GM19438 (cell line): ENCODE results near the gene NT5C2.
A peak's percentile ranks its signal among the peaks of the same experiment; 100 is the strongest.
"Not testable (repeated sequence)": the region's sequence is repeated elsewhere in the genome, so short reads cannot be mapped to it uniquely, and the experiment has no call there.

Source experiments
- ATAC-seq: cut with Tn5 transposase; IDR thresholded peaks from one replicate; pipeline ENCODE4 v1.9.1; 2021; ENCODE audit warnings: low read depth; ENCODE audit not compliant: unreplicated experiment

Gene NT5C2

DNA sequence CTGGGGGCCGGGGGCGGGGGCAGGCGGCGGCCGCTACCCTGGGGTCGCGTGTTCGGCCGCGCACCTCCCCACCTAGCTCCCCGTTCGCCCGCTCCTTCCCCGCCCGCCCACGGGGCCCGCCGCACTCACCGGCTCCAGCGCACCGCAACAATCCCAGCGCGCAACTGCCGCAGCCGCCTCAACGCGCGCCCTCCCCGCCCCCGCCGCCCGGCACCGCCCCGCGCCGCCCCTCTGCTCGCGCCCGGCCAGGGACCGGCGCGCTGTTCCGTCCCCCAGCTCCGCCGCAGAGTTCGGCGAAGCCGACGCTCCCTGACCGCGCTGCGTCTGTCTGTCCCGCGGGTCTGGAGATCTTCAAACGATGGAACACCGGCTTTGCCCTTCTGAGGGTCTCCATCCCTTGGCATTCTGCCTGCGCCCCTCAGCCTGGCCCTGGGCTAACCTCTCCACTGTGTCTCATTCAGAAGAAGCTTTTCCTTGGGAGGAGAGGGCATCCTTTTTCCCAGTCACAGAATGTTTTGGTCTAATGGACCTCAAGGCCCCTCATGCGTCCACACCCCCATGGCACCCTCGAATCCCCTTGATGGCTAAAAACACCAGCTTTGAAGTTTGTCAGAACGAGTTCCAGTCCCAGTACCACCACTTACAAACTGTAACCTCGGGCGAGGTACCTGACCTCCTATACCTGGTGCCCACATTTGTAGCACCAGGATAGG lies at the start of gene NT5C2:
TSS of gene NT5C2 (minus strand) at position 166 of the 713 bp plus-strand sequence. CDS start 18,314 bp downstream, outside the sequence.
- ATAC-seq = peak; percentile 54

DNA sequence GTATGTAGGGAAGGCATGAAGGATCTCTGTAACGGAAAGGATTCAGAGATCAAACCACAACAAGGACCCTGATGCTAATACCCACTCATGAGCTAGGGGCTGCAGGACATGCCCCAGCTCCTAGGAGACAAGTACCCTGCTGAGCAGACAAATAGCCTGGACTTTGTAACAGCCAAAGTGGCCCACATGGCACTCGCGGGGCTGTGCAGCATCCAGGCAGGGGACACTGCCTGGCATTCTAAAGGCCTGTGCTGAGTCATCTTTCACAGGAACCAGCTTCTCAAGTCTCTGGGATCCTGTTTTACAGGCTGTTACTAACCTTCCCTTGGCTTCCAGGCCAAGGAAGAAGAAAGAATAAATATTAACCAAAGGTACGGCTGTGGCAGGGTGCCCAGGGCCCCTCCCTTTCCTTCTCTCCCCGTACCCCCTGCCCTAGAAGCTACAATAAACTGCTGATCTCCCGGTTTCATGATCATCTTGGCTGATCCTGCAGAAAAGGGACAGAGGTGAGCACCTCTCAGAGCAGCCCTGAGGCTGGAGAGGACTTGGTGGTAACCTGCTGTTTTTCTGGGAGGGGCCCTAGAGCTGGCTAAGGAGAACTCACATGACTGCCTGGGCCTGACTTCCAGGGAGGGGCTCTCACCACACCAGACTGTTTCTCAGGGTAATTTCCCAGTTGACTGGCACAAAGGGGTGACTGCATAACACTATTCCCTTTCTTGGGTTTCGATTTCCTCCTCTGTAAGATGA lies 48.4 kb upstream of the NT5C2 start:
- ATAC-seq = no peak

DNA sequence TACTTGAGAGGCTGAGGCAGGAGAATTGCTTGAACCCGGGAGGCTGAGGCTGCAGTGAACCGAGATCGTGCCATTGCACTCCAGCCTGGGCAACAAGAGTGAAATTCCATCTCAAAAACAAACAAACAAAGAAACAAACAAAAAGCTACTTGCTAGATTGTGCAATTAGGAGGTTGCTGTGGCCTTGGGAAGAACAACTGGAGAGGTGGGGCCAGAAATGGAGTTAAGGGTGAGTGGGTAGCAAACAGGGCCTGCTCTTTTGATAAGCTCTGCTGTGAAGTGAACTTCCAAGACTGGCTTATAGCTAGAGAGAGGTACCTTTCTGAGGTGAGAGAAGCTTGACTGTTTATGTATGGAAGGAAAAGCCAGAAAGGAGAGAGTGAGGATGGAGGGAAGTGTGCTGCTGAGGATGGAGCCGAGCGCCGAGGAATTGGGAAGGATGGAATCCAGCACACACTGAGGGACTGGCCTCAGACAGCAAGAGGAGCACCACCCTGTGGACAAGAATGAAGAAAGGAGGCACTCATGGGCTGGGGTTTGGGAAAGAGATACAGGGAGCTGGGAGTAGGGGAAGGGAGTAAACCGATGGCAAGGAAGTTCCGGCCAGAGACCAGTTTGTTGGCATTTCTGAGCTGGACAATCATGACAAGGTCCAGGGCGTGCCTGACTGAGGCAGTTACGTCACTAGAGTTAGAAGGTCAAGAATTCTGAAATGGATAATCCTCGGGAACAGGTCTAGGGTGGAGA lies 45.6 kb upstream of the NT5C2 start:
- ATAC-seq = no peak

DNA sequence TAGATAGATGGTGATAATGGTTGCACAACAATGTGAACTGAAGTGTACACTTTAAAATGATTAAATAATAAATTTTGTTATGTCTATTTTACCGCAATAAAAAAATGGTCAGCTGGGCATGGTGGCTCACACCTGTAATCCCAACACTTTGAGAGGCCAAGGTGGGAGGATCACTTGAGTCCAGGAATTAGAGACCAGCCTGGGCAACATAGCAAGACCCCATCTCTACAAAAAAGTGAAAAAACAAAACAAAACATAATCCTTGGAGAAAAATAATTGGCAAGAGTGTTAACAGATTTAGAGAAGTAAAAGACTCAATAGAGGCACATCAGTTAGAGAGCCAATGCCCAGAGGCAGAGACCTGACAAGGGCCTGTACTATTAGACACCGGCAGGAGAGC lies 42.7 kb upstream of the NT5C2 start:
- no peak for ATAC-seq

DNA sequence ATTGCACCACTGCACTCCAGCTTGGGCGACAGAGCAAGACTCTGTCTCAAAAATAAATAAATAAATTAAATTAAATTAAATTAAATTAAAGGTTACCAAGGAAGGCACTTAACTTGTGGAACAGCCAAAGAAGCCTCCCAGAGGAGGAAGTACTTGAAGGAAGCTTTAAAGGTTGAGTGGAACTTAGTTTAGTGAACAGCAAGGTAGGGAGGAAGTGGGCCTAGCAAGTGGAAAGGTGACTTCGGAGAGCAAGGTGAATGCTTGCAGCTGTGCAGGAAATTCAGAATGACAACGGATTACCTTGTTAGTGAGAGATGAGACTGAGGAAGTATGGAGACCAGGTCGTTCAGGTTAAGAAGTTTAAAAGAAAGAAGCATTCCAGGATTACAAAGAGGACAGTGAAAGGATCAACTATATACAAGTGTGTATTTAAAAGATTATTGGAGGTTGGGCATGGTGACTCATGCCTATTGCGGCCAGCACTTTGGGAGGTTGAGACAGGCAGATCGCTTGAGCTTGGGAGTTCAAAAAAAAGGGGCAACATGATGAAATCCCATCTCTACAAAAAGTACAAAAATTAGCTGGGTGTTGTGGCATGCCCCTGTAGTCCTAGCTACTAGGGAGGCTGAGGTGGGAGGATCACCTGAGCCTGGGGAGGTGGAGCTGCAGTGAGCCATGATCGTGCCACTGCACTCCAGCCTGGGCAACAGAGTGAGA lies 39.9 kb upstream of the NT5C2 start:
- ATAC-seq = no peak

DNA sequence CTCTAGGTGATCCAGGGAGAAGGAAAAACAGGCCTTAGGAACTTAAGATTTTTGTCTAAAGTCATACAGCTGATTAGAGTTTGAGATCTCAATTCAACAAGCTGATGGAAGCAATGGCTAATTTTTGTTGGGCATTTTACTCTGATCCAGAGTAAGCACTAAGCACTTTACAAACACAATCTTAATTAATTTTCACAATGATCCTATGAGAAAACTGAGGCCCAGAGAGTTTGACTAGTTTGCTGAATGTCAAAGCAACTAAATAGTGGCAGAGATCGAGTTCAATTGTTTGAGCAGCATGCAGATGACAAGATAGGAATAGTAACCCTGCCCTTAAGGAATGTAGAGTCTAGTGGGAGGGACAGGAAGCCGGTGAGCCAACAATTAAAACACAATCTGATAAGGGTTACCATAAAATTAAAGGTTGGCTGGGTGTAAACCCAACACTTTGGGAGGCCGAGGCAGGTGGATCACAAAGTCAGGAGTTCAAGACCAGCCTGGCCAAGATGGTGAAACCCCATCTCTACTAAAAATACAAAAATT lies 39.1 kb upstream of the NT5C2 start:
- ATAC-seq = no peak

DNA sequence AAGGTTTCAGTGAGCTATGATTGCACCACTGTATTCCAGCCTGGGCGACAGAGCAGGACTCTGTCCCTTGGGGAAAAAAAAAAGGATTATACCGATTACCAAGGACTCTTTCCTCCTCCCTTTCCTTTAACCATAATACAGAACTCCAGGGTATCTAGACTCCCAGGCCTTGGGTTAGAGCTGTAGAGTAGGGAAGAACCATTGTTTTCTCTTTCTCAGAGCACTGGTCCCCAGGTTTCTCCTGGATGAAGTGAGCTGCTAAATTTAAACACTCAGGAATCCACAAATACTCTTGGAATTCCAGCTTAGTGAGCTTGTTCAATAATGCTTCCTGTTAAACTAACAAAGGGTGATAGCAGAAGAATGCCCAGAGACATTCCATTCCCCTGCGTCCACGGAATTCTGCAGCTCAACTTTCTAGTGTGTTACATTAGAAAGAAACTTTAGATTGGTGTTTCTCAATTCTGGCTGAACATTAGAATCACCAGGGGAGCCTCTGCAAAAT lies 38.0 kb upstream of the NT5C2 start:
- no peak for ATAC-seq

DNA sequence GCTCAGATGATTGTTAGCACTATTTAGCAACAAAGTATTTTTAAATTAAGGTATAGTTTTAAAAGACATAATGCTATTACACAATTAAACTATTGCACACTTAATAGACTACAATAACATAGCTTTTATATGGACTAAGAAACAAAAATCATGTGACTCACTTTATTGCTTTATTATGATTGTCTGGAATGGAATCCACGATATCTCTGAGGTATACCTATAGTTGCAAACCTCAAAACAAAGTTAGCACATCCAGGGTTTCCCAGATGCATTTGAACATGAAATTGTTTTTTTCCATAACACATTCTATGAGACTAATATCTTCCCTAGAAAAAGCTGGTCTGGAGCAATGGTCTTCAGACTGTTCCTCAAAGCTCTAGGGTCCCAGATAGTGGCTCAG lies 34.3 kb upstream of the NT5C2 start:
- ATAC-seq = no peak

DNA sequence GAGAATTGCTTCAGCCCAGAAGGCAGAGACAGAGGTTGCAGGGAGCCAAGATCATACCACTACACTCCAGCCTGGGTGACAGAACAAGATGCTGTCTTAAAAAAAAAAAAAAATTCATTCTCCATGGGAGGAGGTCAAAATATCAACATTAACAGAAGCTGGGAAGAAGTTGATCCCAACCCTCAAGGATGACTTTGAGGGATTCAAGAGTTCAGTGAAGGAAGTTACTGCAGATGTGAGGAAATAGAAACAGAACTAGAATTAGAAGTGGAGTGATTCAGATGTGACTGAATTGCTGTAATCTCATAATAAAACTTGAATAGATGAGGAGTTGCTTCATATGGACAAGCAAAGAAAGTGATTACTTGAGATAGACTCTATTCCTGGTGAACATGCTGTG lies 32.9 kb upstream of the NT5C2 start:
- no peak for ATAC-seq

DNA sequence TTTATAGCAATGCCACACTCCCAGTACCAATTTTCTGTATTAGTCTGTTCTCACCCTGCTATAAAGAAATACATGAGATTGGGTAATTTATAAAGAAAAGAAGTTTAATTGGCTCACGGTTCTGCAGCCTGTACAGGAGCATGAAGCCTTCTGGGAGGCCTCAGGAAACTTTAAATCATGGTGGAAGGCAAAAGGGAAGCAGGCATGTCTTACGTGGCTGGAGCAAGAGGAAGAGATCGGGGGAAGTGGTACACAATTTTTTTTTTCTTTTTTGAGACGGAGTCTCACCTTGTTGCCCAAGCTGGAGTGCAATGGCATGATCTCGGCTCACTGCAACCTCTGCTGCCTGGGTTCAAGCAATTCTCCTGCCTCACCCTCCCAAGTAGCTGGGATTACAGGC lies 31.6 kb upstream of the NT5C2 start:
- ATAC-seq = not testable (repeated sequence)

DNA sequence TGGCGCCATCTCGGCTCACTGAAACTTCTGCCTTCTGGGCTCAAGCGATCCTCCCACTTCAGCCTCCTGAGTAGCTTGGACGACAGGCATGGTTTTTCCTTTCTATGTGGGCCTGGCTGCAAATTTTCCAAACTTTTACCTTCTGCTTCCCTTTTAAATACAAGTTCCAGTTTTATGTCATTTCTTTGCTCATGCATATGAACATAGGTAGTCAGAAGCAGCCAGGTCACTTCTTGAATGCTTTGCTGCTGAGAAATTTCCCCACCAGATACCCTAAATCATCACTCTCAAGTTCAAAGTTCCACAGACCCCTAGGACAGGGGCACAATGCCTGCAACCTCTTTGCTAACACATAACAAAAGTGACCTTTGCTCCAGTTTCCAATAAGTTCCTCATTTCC lies 31.1 kb upstream of the NT5C2 start:
- ATAC-seq = no peak

DNA sequence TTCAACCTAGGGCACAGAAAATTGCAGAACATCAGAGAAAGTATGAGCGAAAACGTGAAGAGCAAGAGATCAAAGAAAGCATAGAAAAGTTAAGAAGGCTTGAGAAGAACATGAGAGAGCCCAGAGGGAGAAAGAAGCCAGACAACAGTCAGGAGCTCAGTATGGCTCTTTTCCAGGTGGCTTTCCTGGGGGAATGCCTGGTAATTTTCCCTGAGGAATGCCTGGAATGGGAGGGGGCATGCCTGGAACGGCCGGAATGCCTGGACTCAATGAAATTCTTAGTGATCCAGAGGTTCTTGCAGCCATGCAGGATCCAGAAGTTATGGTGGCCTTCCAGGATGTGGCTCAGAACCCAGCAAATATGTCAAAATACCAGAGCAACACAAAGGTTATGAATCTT lies 23.3 kb upstream of the NT5C2 start:
- ATAC-seq = not testable (repeated sequence)

DNA sequence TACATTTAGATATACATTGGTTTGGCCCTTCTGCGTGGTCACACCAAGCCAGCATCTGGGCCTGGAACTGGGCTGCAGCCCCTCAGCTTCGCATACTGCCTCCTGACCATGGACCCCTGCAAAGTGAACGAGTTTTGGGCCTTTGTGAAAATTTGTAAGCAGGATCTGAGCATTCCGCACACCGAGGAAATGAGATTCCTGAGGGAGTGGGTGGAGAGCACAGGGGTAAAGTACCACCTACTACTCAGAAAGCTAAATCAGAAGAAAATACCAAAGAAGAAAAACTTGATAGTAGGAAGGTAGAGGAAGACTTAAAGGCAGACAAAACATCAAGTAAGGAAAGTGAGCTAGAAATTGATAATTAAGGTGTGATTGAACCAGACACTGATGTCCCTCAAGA lies 22.5 kb upstream of the NT5C2 start:
- ATAC-seq = no peak

DNA sequence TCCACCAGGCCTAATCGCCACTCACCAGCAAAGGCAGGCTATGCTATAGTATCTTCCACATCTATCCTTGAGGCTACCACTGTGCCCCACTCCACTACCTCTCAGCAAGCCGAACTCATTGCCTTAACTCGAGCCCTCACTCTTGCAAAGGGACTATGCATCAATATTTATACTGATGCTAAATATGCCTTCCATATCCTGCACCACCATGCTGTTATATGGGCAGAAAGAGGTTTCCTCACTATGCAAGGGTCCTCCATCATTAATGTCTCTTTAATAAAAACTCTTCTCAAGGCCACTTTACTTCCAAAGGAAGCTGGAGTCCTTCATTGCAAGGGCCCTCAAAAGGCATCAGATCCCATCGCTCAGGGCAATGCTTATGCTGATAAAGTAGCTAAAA lies 17.2 kb upstream of the NT5C2 start:
- ATAC-seq = not testable (repeated sequence)

DNA sequence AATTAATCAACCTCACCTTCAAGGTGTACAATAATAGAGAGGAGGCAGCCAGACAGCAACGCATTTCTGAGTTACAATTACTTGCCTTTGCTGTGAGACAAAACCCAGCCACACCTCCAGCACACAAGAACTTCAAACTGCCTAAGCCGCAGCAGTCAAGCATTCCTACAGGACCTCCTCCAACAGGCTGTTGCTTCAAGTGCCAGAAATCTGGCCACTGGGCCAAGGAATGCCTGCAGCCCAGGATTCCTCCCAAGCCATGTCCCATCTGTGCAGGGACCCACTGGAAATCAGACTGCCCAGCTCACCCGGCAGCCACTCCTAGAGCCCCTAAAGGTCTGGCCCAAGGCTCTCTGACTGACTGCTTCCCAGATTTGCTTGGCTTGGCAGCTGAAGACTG lies 14.6 kb upstream of the NT5C2 start:
- not testable (repeated sequence) for ATAC-seq

DNA sequence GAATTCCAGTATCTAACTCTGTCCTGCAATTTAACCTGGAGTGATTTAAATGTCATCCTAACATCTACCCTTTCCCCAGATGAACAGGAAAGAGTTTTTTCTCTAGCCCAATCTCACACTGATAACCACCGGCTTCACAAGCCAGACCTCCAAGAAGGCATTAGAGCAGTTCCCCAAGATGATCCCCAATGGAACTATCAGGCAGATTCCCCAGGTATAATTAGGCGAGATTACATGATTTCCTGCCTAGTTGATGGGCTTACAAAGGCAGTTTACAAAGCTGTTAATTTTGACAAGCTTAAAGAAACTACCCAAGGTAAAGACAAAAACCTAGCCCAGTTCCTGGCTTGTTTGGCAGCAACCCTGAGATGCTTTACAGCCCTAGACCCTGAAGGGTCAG lies 14.1 kb upstream of the NT5C2 start:
- ATAC-seq = no peak

DNA sequence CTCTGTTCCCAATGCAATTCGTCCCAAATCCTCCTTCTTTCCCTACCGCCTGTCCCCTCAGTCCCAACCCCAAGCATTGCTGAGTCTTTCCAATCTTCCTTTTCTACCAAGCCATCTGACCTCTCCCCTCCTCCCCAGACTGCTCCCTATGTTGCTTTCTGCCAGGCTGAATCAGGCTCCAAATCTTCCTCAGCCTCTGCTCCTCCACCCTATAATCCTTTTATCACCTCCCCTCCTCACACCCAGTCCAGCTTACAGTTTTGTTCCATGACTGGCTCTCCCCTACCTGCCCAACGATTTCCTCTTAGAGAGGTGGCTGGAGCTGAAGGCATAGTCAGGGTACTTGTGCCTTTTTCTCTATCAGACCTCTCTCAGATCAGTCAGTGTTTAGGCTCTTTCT lies 13.6 kb upstream of the NT5C2 start:
- not testable (repeated sequence) for ATAC-seq

DNA sequence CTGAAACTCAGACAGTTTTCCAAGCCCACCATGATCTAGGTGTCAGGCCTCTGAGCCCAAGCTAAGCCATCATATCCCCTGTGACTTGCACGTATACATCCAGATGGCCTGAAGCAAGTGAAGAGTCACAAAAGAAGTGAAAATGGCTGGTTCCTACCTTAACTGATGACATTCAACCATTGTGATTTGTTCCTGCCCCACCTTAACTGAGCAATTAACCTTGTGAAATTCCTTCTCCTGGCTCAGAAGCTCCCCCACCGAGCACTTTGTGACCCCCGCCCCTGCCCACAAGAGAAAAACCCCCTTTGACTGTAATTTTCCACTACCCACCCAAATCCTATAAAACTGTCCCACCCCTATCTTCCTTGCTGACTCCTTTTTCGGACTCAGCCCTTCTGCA lies 12.3 kb upstream of the NT5C2 start:
- not testable (repeated sequence) for ATAC-seq

DNA sequence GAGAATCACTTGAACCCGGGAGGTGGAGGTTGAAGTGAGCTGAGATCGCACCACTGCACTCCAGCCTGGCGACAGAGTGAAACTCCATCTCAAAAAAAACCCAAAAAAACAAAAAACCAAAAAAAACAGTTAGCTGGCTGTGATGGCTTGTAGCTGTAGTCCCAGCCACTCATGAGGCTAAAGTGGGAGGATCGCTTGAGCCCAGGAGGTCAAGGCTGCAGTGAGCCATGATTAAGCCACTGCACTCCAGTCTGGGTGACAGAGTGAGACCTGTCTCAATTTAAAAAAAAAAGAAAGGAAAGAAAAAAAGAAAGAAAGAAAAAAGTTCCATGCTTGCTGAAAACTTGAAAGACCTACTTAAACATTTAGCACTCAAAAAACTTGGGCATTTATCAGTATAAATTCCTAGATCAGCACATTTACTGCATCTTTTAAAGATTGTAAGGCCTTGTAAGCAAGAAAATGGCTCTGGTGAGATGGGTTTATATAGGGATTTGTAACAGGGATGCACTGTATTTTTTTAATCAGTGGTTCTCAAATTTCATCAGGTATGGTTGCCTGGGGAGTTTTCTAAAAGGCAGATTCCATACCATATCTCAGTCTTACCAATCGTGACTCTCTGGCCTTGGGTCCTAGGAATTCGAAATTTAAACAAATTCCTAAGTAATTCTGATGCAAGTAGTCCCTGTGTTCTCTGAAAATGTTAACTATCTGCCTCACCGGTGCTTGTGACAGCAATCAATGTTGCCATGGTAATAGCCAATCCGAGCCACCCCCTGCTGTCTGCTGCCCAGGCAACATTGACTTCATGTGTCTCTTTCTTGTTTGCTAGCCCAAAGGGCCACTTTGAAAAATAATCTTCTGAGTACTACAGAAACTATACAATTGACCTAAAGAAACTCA lies 11.5 kb upstream of the NT5C2 start:
- ATAC-seq = no peak
